Left cardiac atrium (tissue), 4 donors: Measurements from ENCODE around the gene TIAM1. TPM values are rescaled to one million over a fixed set of nuclear protein-coding genes. Genes with fewer than 3 reads are reported as not detected.

Experiments
- ATAC-seq, 2 donors: fragments of 200-7000 bp; cut with Tn5 transposase; one replicate each; pipeline ENCODE4 v1.9.1; 2020; ENCODE audit warnings: mild to moderate bottlenecking in 2 of 2, moderate library complexity in 2 of 2
- DNase-seq: peaks from one replicate; pipeline ENCODE4 v3.0.0-alpha.2; 2020
- intact Hi-C, 2 donors: fragments of 100-400 bp; cut with DNase I; formaldehyde crosslinking; loops; one replicate each; pipeline versions ENCODE4 v1.14.1 to v1.15.1; 2022 to 2023
- long read RNA-seq: library from polyadenylated mRNA; unstranded; transcript quantifications from one replicate; pipeline ENCODE4 v2.0.0, GENCODE V29; 2021
- total RNA-seq, 2 donors: library from RNA; stranded (reverse); fragmentation: NEBNext Ultra II Directional; extraction: Animal tissue kit (Norgen Biotek cat#: 25700); gene quantifications; one replicate each; pipeline ENCODE4 v1.2.1, GENCODE V29; 2021
- donor health status: DM: no; HTN: yes; CAD: no.
- donor health status: DM: no; HTN: yes; CAD: no; lungs with severe emphysema.
- donor health status: DM: yes; HTN: yes; CAD: no.
- donor health status: Dilated cardiomyopathy.

TIAM1 gene
- 1 to 10 TPM; 5.0 to 6.7 TPM for total RNA-seq
- long read RNA-seq, partial matches to known transcripts, result 1 of 2 reads
- long read RNA-seq, other reads (novel, unspliced or antisense), result 1 of 2 reads

GRCh38 chr21:31343680-31344480, at the start of gene TIAM1:
TSS of gene TIAM1 (minus strand) at chr21:31344261. CDS start at chr21:31266972, 77,289 bp downstream.
- ATAC-seq (peak; percentile 88 to 97), DNase-seq (peak; percentile 64)
- intact Hi-C loops, result no loop called here

DNA sequence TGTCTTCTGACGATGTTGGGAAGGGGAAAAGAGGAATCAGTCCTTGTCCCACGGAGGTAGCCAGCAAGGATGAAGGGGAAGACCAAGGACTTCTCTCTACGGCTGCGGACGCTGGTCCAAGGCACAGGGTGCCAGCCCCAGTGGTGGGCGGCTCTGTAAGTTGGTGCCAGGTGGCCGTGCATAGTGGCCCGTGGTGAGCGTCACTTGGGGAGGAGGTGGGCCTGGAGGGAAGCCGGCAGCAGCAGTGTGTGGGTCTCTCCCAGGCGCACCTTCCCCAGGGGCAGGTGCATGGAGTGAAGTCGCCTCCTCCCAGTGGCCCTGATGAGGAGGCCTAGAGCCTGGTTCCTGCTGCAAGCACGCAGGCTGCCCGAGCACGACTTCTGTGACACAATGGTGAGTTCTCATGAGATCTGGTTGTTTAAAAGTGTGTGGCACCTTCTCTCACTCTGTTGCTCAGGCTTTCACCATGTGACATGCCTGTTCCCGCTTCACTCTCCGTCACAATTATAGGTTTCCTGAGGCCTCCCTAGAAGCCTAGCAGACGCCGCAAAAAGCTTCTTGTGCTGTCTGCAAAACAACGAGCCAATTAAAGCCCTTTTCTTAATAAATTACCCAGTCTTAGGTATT, 43.6 kb upstream of the TIAM1 start:
- intact Hi-C loops, result no loop called here
- no peak for ATAC-seq
- DNase-seq, result no peak

- intact Hi-C loops, result no loop called here
- no peak for ATAC-seq
- no peak for DNase-seq
Measured at GRCh38 chr21:31386006-31386405, 41.9 kb upstream of the TIAM1 start.

DNA sequence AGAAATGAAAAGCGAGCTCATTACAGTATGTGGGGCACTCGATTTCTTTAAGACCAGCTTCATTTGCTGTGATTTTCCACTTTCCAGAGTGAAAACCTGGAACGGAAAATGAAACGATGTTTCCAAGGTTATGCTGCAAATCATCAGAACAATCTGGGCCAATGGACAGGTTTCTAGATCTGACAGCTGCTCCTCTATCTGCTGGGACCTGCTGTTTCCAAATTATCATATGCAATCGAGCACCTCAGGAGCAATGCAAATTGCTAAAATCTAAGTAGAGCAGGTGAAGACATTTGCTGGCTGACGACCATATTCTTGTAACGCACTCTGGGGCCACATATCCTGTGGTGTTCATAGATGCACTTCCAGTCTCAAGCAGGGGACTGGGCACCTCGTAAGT, 39.7 kb upstream of the TIAM1 start:
- intact Hi-C loops, result no loop called here

DNA sequence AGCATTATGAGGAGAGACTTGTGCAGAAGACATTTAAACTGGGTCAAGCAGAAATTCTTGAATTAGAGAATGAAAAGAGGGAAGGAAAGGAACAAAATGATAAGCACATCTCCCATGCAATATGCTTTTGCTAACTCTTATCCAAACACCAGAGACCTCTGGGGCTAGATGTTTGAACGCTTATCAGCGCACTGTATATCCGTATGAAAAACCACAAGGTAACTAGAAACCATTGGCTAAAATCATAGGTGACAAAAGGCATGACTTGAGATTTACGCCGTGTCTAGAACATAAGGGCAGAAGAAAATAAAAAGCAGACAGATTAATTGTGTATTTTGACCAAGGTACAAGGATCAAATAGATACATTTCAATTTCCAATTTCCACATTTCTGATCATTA, 38.0 kb upstream of the TIAM1 start:
- no peak for ATAC-seq
- intact Hi-C loops, result no loop called here

More for the DNA sequence above, 39.7 kb upstream of the TIAM1 start:
- no peak for DNase-seq
- no peak for ATAC-seq

DNA sequence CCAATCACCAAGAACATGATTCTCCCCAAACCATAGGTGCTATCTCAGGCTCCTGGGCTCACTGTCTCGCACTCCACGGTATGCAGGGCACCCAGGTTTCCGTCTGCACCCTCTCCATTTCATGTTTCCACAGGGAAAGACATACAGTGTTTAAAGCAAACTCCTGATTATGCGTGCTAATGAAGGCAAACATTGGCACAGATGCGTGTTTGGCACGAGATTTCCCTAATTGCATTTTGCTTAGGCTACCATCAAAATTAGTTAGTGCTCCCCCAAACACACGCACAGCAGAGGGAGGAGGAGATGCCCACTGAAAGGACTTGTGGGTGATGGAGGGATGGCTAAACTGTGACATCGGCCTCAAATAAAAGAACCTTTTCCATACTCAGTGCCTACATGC, 32.2 kb upstream of the TIAM1 start:
- ATAC-seq, result no peak
- DNase-seq, result no peak
- intact Hi-C loops, result no loop called here

More for the DNA sequence above, 38.0 kb upstream of the TIAM1 start:
- DNase-seq, result no peak

- intact Hi-C loops, result no loop called here
- ATAC-seq, result no peak
- no peak for DNase-seq
Measured at GRCh38 chr21:31374395-31374794, 30.3 kb upstream of the TIAM1 start.

DNA sequence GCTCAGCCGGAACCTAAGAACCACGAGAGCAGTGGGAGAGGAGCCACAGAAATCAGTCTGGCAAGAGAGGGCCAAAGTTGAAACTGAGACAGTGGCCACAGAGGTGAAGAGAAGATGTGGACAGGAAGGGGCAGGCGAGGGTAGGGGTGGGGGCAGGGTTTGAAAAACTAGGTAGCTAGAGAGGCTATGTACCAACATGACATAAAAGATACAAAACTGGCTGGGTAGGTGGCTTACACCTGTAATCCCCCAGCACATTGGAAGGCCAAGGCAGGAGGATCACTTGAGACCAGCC, 28.4 kb upstream of the TIAM1 start:
- ATAC-seq, result no peak
- intact Hi-C loops, result no loop called here

DNA sequence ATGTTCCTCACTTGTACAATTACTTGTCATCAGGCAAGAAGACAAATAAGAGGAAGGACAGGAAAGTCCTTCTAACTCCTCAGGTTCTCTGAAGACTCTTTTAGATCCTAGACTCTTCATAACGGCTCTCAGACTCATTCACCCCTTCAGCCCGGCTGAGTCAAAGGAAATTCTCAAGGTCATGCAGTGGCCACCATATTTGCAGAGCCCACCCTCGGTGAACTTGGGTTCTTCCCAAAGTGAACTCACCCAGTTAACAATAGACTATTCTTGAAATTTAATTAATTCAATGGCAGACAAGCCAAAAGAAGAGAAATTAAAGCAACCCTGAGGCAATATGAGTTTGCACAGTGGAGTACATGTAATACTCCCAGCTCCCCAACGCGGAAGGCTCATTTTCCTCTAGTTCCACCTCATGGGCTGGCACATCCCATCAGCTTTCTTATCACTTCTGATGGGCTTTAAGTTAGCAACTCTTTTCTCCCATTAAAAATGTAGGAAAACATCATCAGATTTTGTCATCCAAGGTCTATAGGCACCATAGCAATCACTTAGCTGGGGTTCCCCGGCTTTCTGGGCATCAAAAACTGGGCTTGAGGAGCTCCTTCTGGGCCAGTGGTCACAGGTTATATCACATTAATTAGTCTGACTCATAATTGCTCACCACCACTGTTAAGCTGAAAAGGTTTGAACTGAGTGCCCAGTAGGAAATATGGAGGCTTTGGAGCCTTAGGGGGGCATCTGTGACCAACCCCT, 27.8 kb upstream of the TIAM1 start:
- intact Hi-C loops, result no loop called here
- no peak for DNase-seq
- ATAC-seq, result no peak

More for the DNA sequence above, 28.4 kb upstream of the TIAM1 start:
- no peak for DNase-seq

GRCh38 chr21:31370893-31371544, 27.0 kb upstream of the TIAM1 start:
- intact Hi-C loops, result no loop called here
- no peak for DNase-seq
- ATAC-seq, result peak; percentile 83

GRCh38 chr21:31370281-31370892, 26.3 kb upstream of the TIAM1 start:
- DNase-seq (no peak), ATAC-seq (no peak)

GRCh38 chr21:31368361-31368760, 24.3 kb upstream of the TIAM1 start:
- intact Hi-C loops, result no loop called here
- ATAC-seq (no peak), DNase-seq (no peak)

More at GRCh38 chr21:31370281-31370892, 26.3 kb upstream of the TIAM1 start:
- intact Hi-C loops, result no loop called here

DNA sequence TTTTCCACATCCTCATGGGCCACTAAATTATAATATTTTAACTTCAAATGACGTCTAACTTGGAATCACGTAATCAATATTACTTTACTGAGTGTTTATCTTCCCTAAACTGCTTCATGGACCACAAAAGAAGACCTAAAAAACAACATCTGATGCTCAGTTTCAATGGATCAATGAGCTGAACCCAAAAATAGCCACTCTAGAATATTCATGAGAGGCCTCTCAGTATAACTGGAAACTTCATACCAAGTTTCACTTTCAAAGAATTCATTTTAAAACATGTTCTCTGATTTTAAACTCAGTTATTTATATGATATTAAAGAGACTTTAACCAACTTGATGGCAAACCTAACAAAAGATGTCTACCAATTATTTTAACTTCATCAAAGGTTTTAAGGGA, 23.7 kb upstream of the TIAM1 start:
- ATAC-seq, result no peak
- no peak for DNase-seq
- intact Hi-C loops, result no loop called here

- intact Hi-C loops, result no loop called here
- no peak for DNase-seq
- peak in 1 of 2 donors; percentile 59 for ATAC-seq
Measured at GRCh38 chr21:31366825-31367224, 22.8 kb upstream of the TIAM1 start.

- ATAC-seq (no peak), DNase-seq (no peak)
- intact Hi-C loops, result no loop called here
Measured at GRCh38 chr21:31364253-31364945, 20.3 kb upstream of the TIAM1 start.

DNA sequence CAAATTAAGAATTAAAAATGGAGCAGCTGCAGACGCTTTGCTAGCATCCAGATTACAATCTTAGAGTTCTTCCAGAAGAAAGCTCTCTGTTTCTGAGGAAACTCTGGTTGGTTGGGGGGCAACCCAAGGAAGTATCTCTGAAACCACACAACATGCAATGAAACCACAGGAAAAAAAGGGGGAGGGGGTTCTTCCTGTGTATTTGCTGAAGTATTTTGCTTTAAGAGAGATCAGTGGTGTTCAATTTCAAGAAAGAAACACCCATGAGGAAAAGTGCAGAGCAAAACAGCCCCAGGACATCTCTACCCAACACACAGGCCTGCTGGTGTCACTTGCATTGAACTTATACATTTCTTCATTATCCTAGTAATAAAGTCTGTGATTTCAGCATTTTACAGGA, 19.7 kb upstream of the TIAM1 start:
- no peak for ATAC-seq
- DNase-seq, result no peak
- intact Hi-C loops, result no loop called here

- DNase-seq (no peak), ATAC-seq (no peak)
- intact Hi-C loops, result no loop called here
Measured at GRCh38 chr21:31360717-31361116, 16.7 kb upstream of the TIAM1 start.

DNA sequence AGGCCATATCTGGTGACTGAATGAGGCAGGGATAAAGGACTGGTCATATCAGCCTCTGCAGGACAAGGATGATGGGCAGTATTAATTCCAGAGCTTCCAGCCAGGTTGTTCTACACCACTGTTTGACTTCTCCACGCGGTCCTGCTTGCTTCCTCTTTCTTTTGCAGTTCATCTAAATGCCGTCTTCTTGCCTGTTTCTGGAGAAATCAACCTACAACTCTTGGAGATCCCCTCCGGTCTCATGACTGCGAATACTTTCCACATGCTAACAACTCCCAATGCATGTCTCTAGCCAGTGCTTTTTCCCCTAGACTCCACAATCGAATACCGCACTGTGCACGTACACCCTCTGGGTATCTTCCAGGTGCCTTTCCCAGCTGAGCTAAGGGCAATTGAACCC, 14.1 kb upstream of the TIAM1 start:
- ATAC-seq, result no peak
- intact Hi-C loops, result no loop called here

DNA sequence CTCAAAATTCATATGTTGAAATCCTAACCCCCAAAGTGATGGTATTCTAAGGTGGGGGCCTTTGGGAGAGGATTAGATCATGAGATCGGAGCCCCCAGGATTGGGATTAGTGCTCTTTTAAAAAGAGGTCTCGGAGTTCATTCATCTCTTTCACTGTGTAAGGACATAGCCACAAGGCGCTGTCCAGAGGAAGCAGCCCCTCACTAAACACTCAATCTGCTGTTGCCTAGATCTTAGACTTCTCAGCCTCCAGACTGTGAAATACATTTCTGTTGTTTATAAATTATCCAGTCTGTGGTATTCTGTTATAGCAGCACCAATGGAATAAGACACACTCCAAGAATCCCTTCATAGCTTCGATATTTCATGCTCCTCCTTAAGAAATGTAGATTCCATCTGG, 12.4 kb upstream of the TIAM1 start:
- ATAC-seq (no peak), DNase-seq (no peak)
- intact Hi-C loops, result no loop called here

More for the DNA sequence above, 14.1 kb upstream of the TIAM1 start:
- DNase-seq, result no peak
